Left renal pelvis (tissue), 4 donors: ENCODE data around the gene LRRC1. TPM values are rescaled to one million over a fixed set of nuclear protein-coding genes. Genes with fewer than 3 reads are reported as not detected.

ENCODE experiments used
- DNase-seq, 4 donors: peaks; one replicate each; pipeline ENCODE4 v3.0.0-alpha.2; 2013; ENCODE audit warnings: low read depth in 4 of 4, low spot score in 3 of 4
- polyA plus RNA-seq, 4 donors: library from polyadenylated mRNA; unstranded; fragments of 120-200 nt; gene quantifications; one replicate each; pipeline ENCODE4 v1.2.1, GENCODE V29; 2013; ENCODE audit not compliant: insufficient read length in 4 of 4

The LRRC1 gene
- polyA plus RNA-seq, 4 donors = 8.3 to 31.6 (median 29.9) TPM

GRCh38 chr6:53945765-53946407 is 151.1 kb downstream of the LRRC1 start:
- no peak for DNase-seq

- no peak for DNase-seq
Measured at GRCh38 chr6:53947780-53948179, 153.0 kb downstream of the LRRC1 start.

GRCh38 chr6:53951383-53951782 is 156.6 kb downstream of the LRRC1 start:
- DNase-seq = no peak

- peak in 2 of 4 donors; percentile 47 to 52 for DNase-seq
Measured at GRCh38 chr6:53956068-53956711, 161.4 kb downstream of the LRRC1 start.

- no peak for DNase-seq
Measured at GRCh38 chr6:53956804-53957203, 162.0 kb downstream of the LRRC1 start.

- no peak for DNase-seq
Measured at GRCh38 chr6:53959717-53960116, 164.9 kb downstream of the LRRC1 start.

- no peak for DNase-seq
Measured at GRCh38 chr6:53960311-53960710, 165.5 kb downstream of the LRRC1 start.

GRCh38 chr6:53961679-53962370 is 167.0 kb downstream of the LRRC1 start:
- DNase-seq = no peak

- no peak for DNase-seq
Measured at GRCh38 chr6:53962646-53963045, 167.8 kb downstream of the LRRC1 start.

GRCh38 chr6:53967415-53967814 is 172.6 kb downstream of the LRRC1 start:
- DNase-seq = no peak

Other genes with a start within 250 kb of the LRRC1 start
- 10 to 100 TPM; 19.4 to 25.5 (median 23.9) TPM for gene GCLC, start 249.9 kb upstream of the LRRC1 start, polyA plus RNA-seq
- 1 to 10 TPM; 1.5 to 3.8 (median 2.6) TPM for gene KLHL31, start 129.2 kb upstream of the LRRC1 start, polyA plus RNA-seq